GM12872 (cell line): ENCODE measurements around the gene LRMDA.

Experiments
- CTCF ChIP-seq: IDR thresholded peaks from 3 replicates; pipeline ENCODE4 v1.5.1; 2011; ENCODE audit warnings: low read depth, mild to moderate bottlenecking, low read length, moderate library complexity; ENCODE audit not compliant: insufficient read depth

The LRMDA gene

GRCh38 chr10:75654772-75655171 is 223.3 kb downstream of the LRMDA start:
- no peak for TF ChIP-seq CTCF

- no peak for TF ChIP-seq CTCF
Observed at GRCh38 chr10:75655791-75656451, 224.5 kb downstream of the LRMDA start.

- no peak for TF ChIP-seq CTCF
Observed at GRCh38 chr10:75657351-75657750, 225.9 kb downstream of the LRMDA start.

- TF ChIP-seq CTCF, result no peak
Observed at GRCh38 chr10:75658036-75658435, 226.6 kb downstream of the LRMDA start.

GRCh38 chr10:75658496-75658895 is 227.1 kb downstream of the LRMDA start:
- no peak for TF ChIP-seq CTCF

- no peak for TF ChIP-seq CTCF
Observed at GRCh38 chr10:75658915-75659314, 227.5 kb downstream of the LRMDA start.

GRCh38 chr10:75660823-75661222 is 229.4 kb downstream of the LRMDA start:
- no peak for TF ChIP-seq CTCF
